Mammary epithelial cell (primary cell): ENCODE data around the gene ZSWIM1.

ENCODE experiments used
- EZH2 ChIP-seq: IDR thresholded peaks from 2 replicates; pipeline ENCODE4 v1.6.1; 2012; ENCODE audit warnings: low read length, inconsistent platforms, borderline replicate concordance
- TF ChIP-seq, protein P1 (sequence below), 2 donors: IDR thresholded peaks in 1 of 2; conservative IDR thresholded peaks in 1 of 2; 2 replicates each; pipeline ENCODE4 v1.5.1; 2011 to 2012; ENCODE audit warnings: inconsistent platforms in 2 of 2, low read length in 2 of 2, mild to moderate bottlenecking in 2 of 2, control low read depth in 1 of 2, low read depth in 1 of 2; ENCODE audit not compliant: insufficient read depth in 1 of 2; ENCODE audit errors: extremely low read depth in 1 of 2

DNA sequence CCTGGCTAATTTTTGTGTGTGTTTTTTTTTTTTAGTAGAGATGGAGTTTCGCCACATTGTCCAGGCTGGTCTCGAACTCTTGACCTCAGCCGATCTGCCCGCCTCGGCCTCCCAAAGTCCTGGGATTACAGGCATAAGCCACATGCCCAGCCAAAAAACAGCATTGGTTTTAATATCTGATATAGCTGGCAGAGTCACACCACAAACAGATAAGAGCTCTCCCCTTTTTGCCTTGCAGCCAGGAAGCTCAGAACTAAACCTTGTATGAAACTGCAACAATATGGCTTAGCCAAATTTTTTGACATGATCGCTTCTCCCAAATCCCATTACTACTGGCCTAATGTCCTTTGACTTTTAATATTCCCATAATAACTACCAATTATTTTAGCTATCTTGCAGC lies 28.7 kb upstream of the ZSWIM1 start:
- TF ChIP-seq, protein P1, sequence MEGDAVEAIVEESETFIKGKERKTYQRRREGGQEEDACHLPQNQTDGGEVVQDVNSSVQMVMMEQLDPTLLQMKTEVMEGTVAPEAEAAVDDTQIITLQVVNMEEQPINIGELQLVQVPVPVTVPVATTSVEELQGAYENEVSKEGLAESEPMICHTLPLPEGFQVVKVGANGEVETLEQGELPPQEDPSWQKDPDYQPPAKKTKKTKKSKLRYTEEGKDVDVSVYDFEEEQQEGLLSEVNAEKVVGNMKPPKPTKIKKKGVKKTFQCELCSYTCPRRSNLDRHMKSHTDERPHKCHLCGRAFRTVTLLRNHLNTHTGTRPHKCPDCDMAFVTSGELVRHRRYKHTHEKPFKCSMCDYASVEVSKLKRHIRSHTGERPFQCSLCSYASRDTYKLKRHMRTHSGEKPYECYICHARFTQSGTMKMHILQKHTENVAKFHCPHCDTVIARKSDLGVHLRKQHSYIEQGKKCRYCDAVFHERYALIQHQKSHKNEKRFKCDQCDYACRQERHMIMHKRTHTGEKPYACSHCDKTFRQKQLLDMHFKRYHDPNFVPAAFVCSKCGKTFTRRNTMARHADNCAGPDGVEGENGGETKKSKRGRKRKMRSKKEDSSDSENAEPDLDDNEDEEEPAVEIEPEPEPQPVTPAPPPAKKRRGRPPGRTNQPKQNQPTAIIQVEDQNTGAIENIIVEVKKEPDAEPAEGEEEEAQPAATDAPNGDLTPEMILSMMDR (conservative IDR thresholded peaks at IDR 0.05 in 1 of 2, IDR thresholded peaks at IDR 0.05 in 1 of 2; ENCODE audit: extremely low read depth in 1 of 2, insufficient read depth in 1 of 2, low read depth in 1 of 2, low read length in 2 of 2) = no peak
- no peak for TF ChIP-seq EZH2
